T-cell (primary cell): Measurements from ENCODE around the gene ERBIN. TPM values are rescaled to one million over a fixed set of nuclear protein-coding genes. Genes with fewer than 3 reads are reported as not detected.

Experiments used
- ATAC-seq, 4 experiments: fragments of 200-7000 bp in 3 of 4; fragments of 150-1000 bp in 1 of 4; cut with Tn5 transposase; replicated peaks in 1 of 4; 1 replicate in 3 of 4; 2 replicates in 1 of 4; pipeline ENCODE4 v1.10.0; 2021; ENCODE audit warnings: moderate library complexity in 3 of 4, mild to moderate bottlenecking in 2 of 4, moderate number of reproducible peaks in 1 of 4
- CTCF ChIA-PET, 2 donors: fragments of 300-600 bp; sonication (Branson Sonifier 250); formaldehyde crosslinking; loops; one replicate each; lab custom pipeline; 2022; ENCODE audit warnings: antibody characterized with exemption in 2 of 2; lab: Charles Lee
- POLR2A ChIA-PET, 2 donors: fragments of 300-600 bp; sonication (Branson Sonifier 250); formaldehyde crosslinking; loops; one replicate each; lab custom pipeline; 2022; ENCODE audit warnings: antibody characterized with exemption in 2 of 2; lab: Charles Lee
- DNase-seq, 35 experiments: peaks; one replicate each; pipeline versions ENCODE4 v3.0.0 to v3.0.0-alpha.2; 2013 to 2023
- H3K27ac ChIP-seq: one replicate; pipeline ENCODE4 v1.5.1; 2013; ENCODE audit warnings: low read length
- H3K27me3 ChIP-seq, 2 experiments: replicated peaks in 1 of 2; 1 replicate in 1 of 2; 2 replicates in 1 of 2; pipeline versions ENCODE4 v1.6.1 to v1.7.0; 2013; ENCODE audit warnings: low read length in 1 of 2, mixed read lengths in 1 of 2; ENCODE audit not compliant: control insufficient read depth in 2 of 2, insufficient read depth in 2 of 2; ENCODE audit errors: extremely low read depth in 1 of 2
- H3K36me3 ChIP-seq, 2 donors: 1 replicate in 1 of 2; 2 replicates in 1 of 2; pipeline versions ENCODE4 v1.6.1 to v1.7.0; 2013; ENCODE audit warnings: low read length in 1 of 2; ENCODE audit not compliant: control insufficient read depth in 2 of 2, insufficient read depth in 1 of 2; ENCODE audit errors: extremely low read depth in 1 of 2
- H3K4me1 ChIP-seq, 2 experiments: 1 replicate in 1 of 2; 2 replicates in 1 of 2; pipeline versions ENCODE4 v1.6.1 to v1.7.0; 2013; ENCODE audit warnings: low read length in 2 of 2, mixed read lengths in 1 of 2; ENCODE audit not compliant: insufficient read depth in 2 of 2, control insufficient read depth in 1 of 2; ENCODE audit errors: extremely low read depth in 1 of 2
- H3K4me3 ChIP-seq, 2 donors: 1 replicate in 1 of 2; 2 replicates in 1 of 2; pipeline versions ENCODE4 v1.5.1 to v1.7.0; 2013; ENCODE audit warnings: mild to moderate bottlenecking in 2 of 2, low read length in 1 of 2, moderate library complexity in 1 of 2; ENCODE audit not compliant: control insufficient read depth in 1 of 2; ENCODE audit errors: extremely low read depth in 1 of 2
- H3K9me3 ChIP-seq: 2 replicates; pipeline ENCODE4 v1.7.0; 2013
- H3K27ac Mint-ChIP-seq, 2 donors: one replicate each; pipeline ENCODE4 v1.8.0; 2020 to 2021; ENCODE audit warnings: mild to moderate bottlenecking in 2 of 2, mixed read lengths in 2 of 2
- H3K27me3 Mint-ChIP-seq, 2 donors: one replicate each; pipeline ENCODE4 v1.8.0; 2021 to 2022; ENCODE audit warnings: mixed read lengths in 2 of 2
- H3K36me3 Mint-ChIP-seq: one replicate; pipeline ENCODE4 v1.8.0; 2021; ENCODE audit warnings: mixed read lengths
- H3K4me1 Mint-ChIP-seq, 3 donors: one replicate each; pipeline ENCODE4 v1.8.0; 2020 to 2022; ENCODE audit warnings: mixed read lengths in 3 of 3, mild to moderate bottlenecking in 1 of 3
- H3K4me3 Mint-ChIP-seq, 3 donors: one replicate each; pipeline ENCODE4 v1.8.0; 2020 to 2022; ENCODE audit warnings: mild to moderate bottlenecking in 3 of 3, mixed read lengths in 3 of 3, moderate library complexity in 3 of 3
- H3K9me3 Mint-ChIP-seq, 3 donors: one replicate each; pipeline ENCODE4 v1.8.0; 2020 to 2022; ENCODE audit warnings: mixed read lengths in 3 of 3
- WGBS: methylation state at CpG from one replicate; pipeline ENCODE4 v1.1.5; 2013; ENCODE audit warnings: missing lambda C conversion rate; ENCODE audit not compliant: insufficient coverage; 5-methylcytosine and 5-hydroxymethylcytosine counted together
- total RNA-seq, 35 experiments: library from RNA in 6 of 35; stranded (reverse) in 6 of 35; fragments of 120-200 nt in 1 of 35; gene quantifications; one replicate each; pipeline versions ENCODE4 v1.2.1 to v1.2.4 and lab custom pipeline; 2013 to 2026

ERBIN gene
- total RNA-seq, 5 donors from 2014 or later (not counting 1 experiment from before 2014, with no cell fraction given) = 105 to 125 (median 112) TPM

- Mint-ChIP-seq H3K27ac (no peak overlapping the region), H3K4me1 (peaks cover 33 to 35% (median 35%) of the 10 kb centered on the region in 3 donors), H3K36me3 (peaks cover 38% of the 10 kb centered on the region), H3K4me3 (no peak overlapping the region), H3K27me3 (no peaks in the 10 kb centered on the region), H3K9me3 (no peaks in the 10 kb centered on the region)
- Histone ChIP-seq H3K36me3 (peaks cover 0 to 13% of the 10 kb centered on the region in 2 donors), H3K4me3 (no peak overlapping the region), H3K27ac (no peak overlapping the region), H3K27me3 (no peaks in the 10 kb centered on the region), H3K4me1 (peaks cover 0 to 10% of the 10 kb centered on the region in 2 experiments), H3K9me3 (no peaks in the 10 kb centered on the region)
- WGBS = no CpG with 5 or more reads among the region's 2 CpGs
- DNase-seq = no peak
- CTCF ChIA-PET = interaction anchor here in 1 of 2 donors (0.6 kb wide), 1 partner anchor 235 kb away, joined by 3 read pairs; no protein-coding TSS in a partner anchor
- no peak for ATAC-seq
- POLR2A ChIA-PET = no interaction called here
Observed at GRCh38 chr5:66066826-66067225, 140.5 kb downstream of the ERBIN start.

DNA sequence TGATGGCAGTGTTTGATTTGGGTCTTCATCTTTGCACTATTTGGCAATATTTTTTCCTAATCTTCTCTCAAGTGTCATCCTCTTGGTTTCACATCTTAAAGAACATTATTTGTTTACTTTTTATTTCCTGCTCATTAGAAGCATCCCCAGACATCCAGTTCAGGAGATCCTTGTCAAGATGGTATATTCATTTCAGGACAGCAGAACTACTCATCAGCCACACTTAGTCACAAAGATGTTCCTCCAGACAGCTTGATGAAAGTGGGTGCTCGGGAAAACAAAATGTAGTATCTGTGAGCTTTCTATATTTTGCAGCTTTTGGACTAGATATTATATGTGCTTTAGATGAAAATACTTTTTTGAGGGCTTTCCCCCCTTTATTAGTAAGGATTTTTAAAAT lies 145.7 kb downstream of the ERBIN start:
- H3K9me3 Mint-ChIP-seq = no peaks in the 10 kb centered on the region

GRCh38 chr5:66074901-66075300 lies 148.5 kb downstream of the ERBIN start:
- DNase-seq = no peak
- peaks cover 33% of the 10 kb centered on the region for H3K36me3 Mint-ChIP-seq
- Histone ChIP-seq H3K36me3 (peaks cover 0 to 37% of the 10 kb centered on the region in 2 donors), H3K4me3 (no peak overlapping the region), H3K27ac (no peak overlapping the region), H3K4me1 (no peaks in the 10 kb centered on the region), H3K27me3 (no peaks in the 10 kb centered on the region), H3K9me3 (no peaks in the 10 kb centered on the region)
- POLR2A ChIA-PET = interaction anchor here in 1 of 2 donors (0.6 to 0.7 kb wide), 3 partner anchors 57 to 351 kb away, joined by 3 to 4 read pairs (median 4); partner anchors contain the start of gene SREK1
- H3K27me3 Mint-ChIP-seq = no peaks in the 10 kb centered on the region
- no peak overlapping the region for H3K27ac Mint-ChIP-seq
- no peak for ATAC-seq
- H3K4me1 Mint-ChIP-seq = peaks cover 2 to 10% (median 6%) of the 10 kb centered on the region in 3 donors
- no peaks in the 10 kb centered on the region for H3K9me3 Mint-ChIP-seq
- no peak overlapping the region for H3K4me3 Mint-ChIP-seq
- CTCF ChIA-PET = interaction anchor here in 1 of 2 donors (0.5 kb wide), 1 partner anchor 90 kb away, joined by 3 read pairs; no protein-coding TSS in a partner anchor

More for the DNA sequence above, 145.7 kb downstream of the ERBIN start:
- Histone ChIP-seq H3K36me3 (peaks cover 0 to 29% of the 10 kb centered on the region in 2 donors), H3K4me1 (no peaks in the 10 kb centered on the region), H3K9me3 (no peaks in the 10 kb centered on the region), H3K4me3 (no peak overlapping the region), H3K27ac (no peak overlapping the region), H3K27me3 (no peaks in the 10 kb centered on the region)
- POLR2A ChIA-PET = interaction anchor here in 1 of 2 donors (0.6 to 0.7 kb wide), 2 partner anchors 33 to 79 kb away, joined by 3 to 8 read pairs; no protein-coding TSS in a partner anchor
- CTCF ChIA-PET = no interaction called here
- ATAC-seq (no peak), DNase-seq (no peak)
- no CpG with 5 or more reads among the region's 1 CpG for WGBS
- Mint-ChIP-seq H3K27me3 (no peaks in the 10 kb centered on the region), H3K4me1 (peaks cover 0 to 5% (median 4%) of the 10 kb centered on the region in 3 donors), H3K4me3 (no peak overlapping the region), H3K36me3 (peaks cover 32% of the 10 kb centered on the region), H3K27ac (peak overlapping the region; percentile 53 to 54)

GRCh38 chr5:66080664-66081063 lies 154.3 kb downstream of the ERBIN start:
- Histone ChIP-seq H3K27ac (no peak overlapping the region), H3K4me3 (no peak overlapping the region), H3K36me3 (peaks cover 0 to 26% of the 10 kb centered on the region in 2 donors), H3K4me1 (no peaks in the 10 kb centered on the region), H3K27me3 (no peaks in the 10 kb centered on the region), H3K9me3 (no peaks in the 10 kb centered on the region)
- ATAC-seq = no peak
- WGBS = no CpG with 5 or more reads among the region's 2 CpGs
- peaks cover 29% of the 10 kb centered on the region for H3K36me3 Mint-ChIP-seq
- ChIA-PET CTCF (no interaction called here), POLR2A (interaction anchor here in 1 of 2 donors (0.6 kb wide), 1 partner anchor 301 kb away, joined by 4 read pairs; no protein-coding TSS in a partner anchor)
- no peak overlapping the region for H3K27ac Mint-ChIP-seq
- no peaks in the 10 kb centered on the region for H3K27me3 Mint-ChIP-seq
- DNase-seq = no peak
- peaks cover 3 to 5% (median 3%) of the 10 kb centered on the region in 3 donors for H3K9me3 Mint-ChIP-seq
- peaks cover 0 to 10% (median 3%) of the 10 kb centered on the region in 3 donors for H3K4me1 Mint-ChIP-seq
- H3K4me3 Mint-ChIP-seq = no peak overlapping the region

DNA sequence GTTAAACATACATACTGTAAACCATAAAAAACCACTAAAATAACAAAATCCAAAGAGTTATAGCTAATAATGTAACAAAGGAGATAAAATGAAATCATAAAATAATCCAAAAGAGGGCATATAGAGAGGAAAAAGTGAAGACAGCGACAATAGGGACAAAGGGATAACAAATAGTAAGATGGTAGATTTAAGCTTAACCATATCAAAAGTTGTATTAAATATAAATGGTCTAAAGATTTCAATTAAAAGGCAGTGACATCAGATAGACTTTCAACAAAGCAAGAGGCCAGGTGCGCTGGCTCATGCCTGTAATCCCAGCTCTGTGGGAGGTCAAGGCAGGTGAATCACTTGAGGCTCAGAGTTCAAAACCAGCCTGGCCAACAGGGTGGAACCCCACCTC lies 163.0 kb downstream of the ERBIN start:
- ChIA-PET CTCF (no interaction called here), POLR2A (interaction anchor here in 1 of 2 donors (0.6 kb wide), 1 partner anchor 1242 kb away, joined by 7 read pairs; no protein-coding TSS in a partner anchor)
- no peaks in the 10 kb centered on the region for H3K4me1 Mint-ChIP-seq
- no peaks in the 10 kb centered on the region for H3K27me3 Mint-ChIP-seq
- no peak overlapping the region for H3K4me3 ChIP-seq
- no peaks in the 10 kb centered on the region for H3K4me1 ChIP-seq
- no peak overlapping the region for H3K27ac Mint-ChIP-seq
- no peak overlapping the region for H3K4me3 Mint-ChIP-seq
- no peak for DNase-seq
- H3K27ac ChIP-seq = no peak overlapping the region
- H3K27me3 ChIP-seq = no peaks in the 10 kb centered on the region
- no peak for ATAC-seq
- H3K9me3 Mint-ChIP-seq = peaks cover 6 to 9% (median 6%) of the 10 kb centered on the region in 3 donors
- peaks cover 52% of the 10 kb centered on the region for H3K36me3 Mint-ChIP-seq
- H3K9me3 ChIP-seq = peaks cover 6% of the 10 kb centered on the region
- 100% methylated on average over 1 of the region's 2 CpGs for WGBS
- peaks cover 0 to 7% of the 10 kb centered on the region in 2 donors for H3K36me3 ChIP-seq

DNA sequence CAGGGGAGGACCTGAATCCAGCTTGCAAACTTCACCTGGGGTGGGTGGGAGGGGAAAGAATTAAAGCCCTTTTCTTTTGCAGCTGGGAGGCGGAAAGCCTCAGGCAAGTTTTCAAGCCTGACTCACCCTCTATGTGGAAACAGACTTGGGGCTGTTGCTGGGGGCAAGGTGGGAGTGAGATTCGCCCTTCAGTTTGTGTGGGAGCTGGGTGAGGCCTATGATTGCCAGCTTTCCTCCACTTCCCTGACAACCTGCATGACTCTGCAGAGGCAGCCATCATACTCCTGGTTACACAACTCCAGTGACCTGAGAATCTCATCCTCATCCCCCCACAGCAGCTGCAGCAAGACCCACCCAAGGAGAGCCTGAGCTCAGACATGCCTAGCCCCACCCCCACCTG lies 174.5 kb downstream of the ERBIN start:
- no peaks in the 10 kb centered on the region for H3K4me1 Mint-ChIP-seq
- CTCF ChIA-PET = no interaction called here
- Histone ChIP-seq H3K36me3 (no peaks in the 10 kb centered on the region), H3K9me3 (peaks cover 3% of the 10 kb centered on the region), H3K4me3 (no peak overlapping the region), H3K27ac (no peak overlapping the region), H3K4me1 (no peaks in the 10 kb centered on the region), H3K27me3 (peaks cover 0 to 5% of the 10 kb centered on the region in 2 experiments)
- H3K9me3 Mint-ChIP-seq = peaks cover 7 to 60% (median 43%) of the 10 kb centered on the region in 3 donors
- DNase-seq (no peak), ATAC-seq (no peak)
- no peak overlapping the region for H3K27ac Mint-ChIP-seq
- H3K4me3 Mint-ChIP-seq = no peak overlapping the region
- no CpG with 5 or more reads among the region's 2 CpGs for WGBS
- no peaks in the 10 kb centered on the region for H3K27me3 Mint-ChIP-seq
- peaks cover 13% of the 10 kb centered on the region for H3K36me3 Mint-ChIP-seq
- POLR2A ChIA-PET = no interaction called here
